Keratinocyte (primary cell): ENCODE measurements around the gene CBY1. TPM values are rescaled to one million over a fixed set of nuclear protein-coding genes. Genes with fewer than 3 reads are reported as not detected.

Source experiments
- DNase-seq: peaks from one replicate; pipeline ENCODE4 v3.0.0-alpha.2; 2011; ENCODE audit warnings: low read depth, missing footprints, low spot score
- FAIRE-seq: peaks from 2 replicates; lab custom pipeline; 2011; peaks lifted over from hg19 to GRCh38; lab: Jason Lieb, UNC
- H2AFZ ChIP-seq: 2 replicates; pipeline ENCODE4 v1.6.0; 2012; ENCODE audit warnings: low read length, control low read depth, inconsistent platforms; ENCODE audit not compliant: control insufficient read depth
- H3K27ac ChIP-seq: 2 replicates; pipeline ENCODE4 v1.5.1; 2011; ENCODE audit warnings: low read length; ENCODE audit not compliant: control insufficient read depth, insufficient read depth
- H3K27me3 ChIP-seq: 3 replicates; pipeline ENCODE4 v1.6.0; 2011; ENCODE audit warnings: low read length; ENCODE audit not compliant: control insufficient read depth, insufficient read depth; ENCODE audit errors: extremely low read depth
- H3K36me3 ChIP-seq, 2 experiments: 2 replicates in 1 of 2; 3 replicates in 1 of 2; pipeline ENCODE4 v1.5.1; 2011; ENCODE audit warnings: low read length in 2 of 2, mild to moderate bottlenecking in 1 of 2; ENCODE audit not compliant: control insufficient read depth in 2 of 2, insufficient read depth in 2 of 2; ENCODE audit errors: extremely low read depth in 1 of 2
- H3K4me1 ChIP-seq: 3 replicates; pipeline ENCODE4 v1.5.1; 2011; ENCODE audit warnings: low read length; ENCODE audit not compliant: control insufficient read depth, insufficient read depth; ENCODE audit errors: extremely low read depth
- H3K4me2 ChIP-seq: 3 replicates; pipeline ENCODE4 v1.6.0; 2011; ENCODE audit warnings: low read depth, low read length; ENCODE audit not compliant: control insufficient read depth, insufficient read depth; ENCODE audit errors: extremely low read depth
- H3K4me3 ChIP-seq, 3 experiments: fragments of 200-600 bp in 1 of 3; sonication (generic) in 1 of 3; 2 replicates in 2 of 3; 3 replicates in 1 of 3; pipeline ENCODE4 v1.5.1; 2011 to 2016; ENCODE audit warnings: low read length in 3 of 3, mild to moderate bottlenecking in 3 of 3, control low read depth in 2 of 3, inconsistent platforms in 1 of 3, low read depth in 1 of 3, mixed read lengths in 1 of 3, mixed run types in 1 of 3, moderate library complexity in 1 of 3; ENCODE audit not compliant: control insufficient read depth in 2 of 3, insufficient read depth in 2 of 3; ENCODE audit errors: extremely low read depth in 1 of 3
- H3K79me2 ChIP-seq: 2 replicates; pipeline ENCODE4 v1.6.0; 2012; ENCODE audit warnings: low read length; ENCODE audit not compliant: control insufficient read depth, insufficient read depth
- H3K9ac ChIP-seq: 3 replicates; pipeline ENCODE4 v1.6.0; 2011; ENCODE audit warnings: low read length; ENCODE audit not compliant: control insufficient read depth, insufficient read depth; ENCODE audit errors: extremely low read depth
- H3K9me1 ChIP-seq: 3 replicates; pipeline ENCODE4 v1.6.0; 2011; ENCODE audit warnings: low read length; ENCODE audit not compliant: control insufficient read depth, insufficient read depth; ENCODE audit errors: extremely low read depth
- H3K9me3 ChIP-seq: 2 replicates; pipeline ENCODE4 v1.5.1; 2012; ENCODE audit warnings: low read depth, low read length; ENCODE audit not compliant: control insufficient read depth
- H4K20me1 ChIP-seq: 3 replicates; pipeline ENCODE4 v1.6.0; 2011; ENCODE audit warnings: low read length; ENCODE audit not compliant: control insufficient read depth, insufficient read depth; ENCODE audit errors: extremely low read depth
- CTCF ChIP-seq, 3 experiments: IDR thresholded peaks in 1 of 3; conservative IDR thresholded peaks in 1 of 3; optimal IDR thresholded peaks in 1 of 3; 2 replicates in 2 of 3; 3 replicates in 1 of 3; pipeline versions ENCODE3 to v1.5.1; 2011; ENCODE audit warnings: low read length in 3 of 3, mild to moderate bottlenecking in 3 of 3, moderate library complexity in 2 of 3, control low read depth in 1 of 3, inconsistent platforms in 1 of 3; ENCODE audit not compliant: insufficient read depth in 2 of 3; ENCODE audit errors: extremely low read depth in 1 of 3
- EZH2 ChIP-seq: IDR thresholded peaks from one replicate; pipeline ENCODE4 v1.6.1; 2012; ENCODE audit warnings: inconsistent platforms, mild to moderate bottlenecking, low read length, moderate library complexity
- dilution Hi-C: fragments of 300-500 bp; cut with MboI; formaldehyde crosslinking; loops from one replicate; pipeline ENCODE4 v1.7.0; 2020; ENCODE audit warnings: low sequenced_read_pairs; ENCODE audit not compliant: extremely low pct_ligation_motif_present
- polyA plus RNA-seq, 5 experiments: library from polyadenylated mRNA; depleted of rRNA in 3 of 5; stranded (reverse) in 3 of 5; stranded (forward) in 1 of 5; unstranded in 1 of 5; fragments of >200 nt; gene quantifications; 1 replicate in 1 of 5; 2 replicates in 3 of 5; 3 replicates in 1 of 5; pipeline versions ENCODE4 v1.2.1 to v1.2.3, GENCODE V29; 2011 to 2012; ENCODE audit warnings: missing spikeins in 2 of 5, low read depth in 1 of 5, low replicate concordance in 1 of 5

The CBY1 gene
- polyA plus RNA-seq, 1 donor (not counting 4 experiments of a cell fraction or from before 2014, with no cell fraction given), result 40.3 TPM

- H3K9me1 ChIP-seq, result peaks cover 4% of the 10 kb centered on the region
- dilution Hi-C loops, result no loop called here
- H3K4me1 ChIP-seq, result peaks cover 11% of the 10 kb centered on the region
- no peak overlapping the region for H3K9ac ChIP-seq
- no peak overlapping the region for H3K4me3 ChIP-seq
- H3K4me2 ChIP-seq, result no peak overlapping the region
- FAIRE-seq (no peak), DNase-seq (no peak)
- TF ChIP-seq CTCF (optimal IDR thresholded peaks at IDR 0.05 in 1 of 3, IDR thresholded peaks at IDR 0.05 in 1 of 3, conservative IDR thresholded peaks at IDR 0.05 in 1 of 3; ENCODE audit: extremely low read depth in 1 of 3, insufficient read depth in 2 of 3, low read length in 3 of 3), result no peak
- no peak for TF ChIP-seq EZH2
- H3K36me3 ChIP-seq, result peaks cover 26 to 32% of the 10 kb centered on the region in 2 experiments
- no peaks in the 10 kb centered on the region for H3K9me3 ChIP-seq
- H4K20me1 ChIP-seq, result peaks cover 8% of the 10 kb centered on the region
- peaks cover 22% of the 10 kb centered on the region for H3K79me2 ChIP-seq
- no peak overlapping the region for H3K27ac ChIP-seq
- H2AFZ ChIP-seq, result no peak overlapping the region
- no peaks in the 10 kb centered on the region for H3K27me3 ChIP-seq
These were observed 62.8 kb downstream of the CBY1 start for GRCh38 chr22:38719196-38719595.

- dilution Hi-C loops, result no loop called here
- H3K27me3 ChIP-seq, result no peaks in the 10 kb centered on the region
- FAIRE-seq (no peak), DNase-seq (no peak)
- H3K36me3 ChIP-seq, result peaks cover 29 to 38% of the 10 kb centered on the region in 2 experiments
- no peaks in the 10 kb centered on the region for H3K9me3 ChIP-seq
- peaks cover under 1% of the 10 kb centered on the region for H3K9me1 ChIP-seq
- H3K9ac ChIP-seq, result no peak overlapping the region
- TF ChIP-seq CTCF (optimal IDR thresholded peaks at IDR 0.05 in 1 of 3, IDR thresholded peaks at IDR 0.05 in 1 of 3, conservative IDR thresholded peaks at IDR 0.05 in 1 of 3; ENCODE audit: extremely low read depth in 1 of 3, insufficient read depth in 2 of 3, low read length in 3 of 3) (no peak), EZH2 (no peak)
- H3K4me1 ChIP-seq, result peaks cover 11% of the 10 kb centered on the region
- no peak overlapping the region for H2AFZ ChIP-seq
- no peak overlapping the region for H3K27ac ChIP-seq
- H3K4me3 ChIP-seq, result no peak overlapping the region
- H3K79me2 ChIP-seq, result peaks cover 12% of the 10 kb centered on the region
- no peak overlapping the region for H3K4me2 ChIP-seq
- H4K20me1 ChIP-seq, result no peaks in the 10 kb centered on the region
These were observed 63.9 kb downstream of the CBY1 start for GRCh38 chr22:38720350-38720749.
